K562 (cell line): ENCODE results near the gene ASPG. TPM values are rescaled to one million over a fixed set of nuclear protein-coding genes. Genes with fewer than 3 reads are reported as not detected.

Experiments
- ATAC-seq: fragments of 200-7000 bp; cut with Tn5 transposase; 3 replicates; pipeline ENCODE4 v1.9.1; 2020; ENCODE audit warnings: moderate library complexity
- BruUV-seq: library from RNA; stranded (reverse); fragments of 400-500 nt; replicated peaks from 2 replicates; lab custom pipeline; 2021; lab: Mats Ljungman, UMichigan
- CTCF ChIA-PET: fragments of 300-600 bp; formaldehyde crosslinking; extraction: SDS; loops from one replicate; lab custom pipeline; 2021; ENCODE audit warnings: low intra/inter-chr PET ratio; lab: Yijun Ruan, JAX
- POLR2A ChIA-PET: fragments of 300-600, 350-650 bp; sonication (Branson Sonifier 250); formaldehyde crosslinking; extraction: SDS; loops from one replicate; lab custom pipeline; 2021; ENCODE audit warnings: antibody characterized with exemption, inconsistent platforms; lab: Yijun Ruan, JAX
- DNase-seq, 4 experiments: peaks; one replicate each; pipeline versions ENCODE4 v3.0.0 to v3.0.0-alpha.2; 2011 to 2018; ENCODE audit warnings: low spot score in 3 of 4, mixed read lengths in 3 of 4; ENCODE audit errors: extremely low read depth in 1 of 4
- FAIRE-seq: peaks from 2 replicates; lab custom pipeline; 2011; peaks lifted over from hg19 to GRCh38; lab: Jason Lieb, UNC
- H2AFZ ChIP-seq: 2 replicates; pipeline ENCODE4 v1.6.0; 2011; ENCODE audit warnings: low read depth, low read length, control low read depth, inconsistent platforms
- H3K27ac ChIP-seq: fragments of 200-600 bp; 3 replicates; pipeline ENCODE4 v1.8.0; 2011; ENCODE audit warnings: low read depth, mild to moderate bottlenecking, control low read depth, inconsistent platforms, low read length, moderate library complexity, mixed read lengths; ENCODE audit errors: extremely low read depth
- H3K27me3 ChIP-seq, 2 experiments: fragments of 300-600 bp in 1 of 2; 2 replicates in 1 of 2; 3 replicates in 1 of 2; pipeline versions ENCODE4 v1.6.0 to v1.8.0; 2011; ENCODE audit warnings: inconsistent platforms in 2 of 2, low read length in 2 of 2, mild to moderate bottlenecking in 1 of 2, mixed read lengths in 1 of 2, moderate library complexity in 1 of 2; ENCODE audit not compliant: control insufficient read depth in 2 of 2, insufficient read depth in 2 of 2
- H3K36me3 ChIP-seq: fragments of 300-600 bp; 3 replicates; pipeline ENCODE4 v1.8.0; 2011; ENCODE audit warnings: mild to moderate bottlenecking, low read length, inconsistent platforms; ENCODE audit not compliant: control insufficient read depth, insufficient read depth
- H3K4me1 ChIP-seq, 2 experiments: fragments of 200-600 bp in 1 of 2; replicated peaks in 1 of 2; 2 replicates in 1 of 2; 3 replicates in 1 of 2; pipeline versions ENCODE4 v1.5.1 to v1.8.0; 2011; ENCODE audit warnings: inconsistent platforms in 2 of 2, low read length in 2 of 2, mild to moderate bottlenecking in 1 of 2, mixed read lengths in 1 of 2, moderate library complexity in 1 of 2; ENCODE audit not compliant: control insufficient read depth in 2 of 2, insufficient read depth in 2 of 2
- H3K4me2 ChIP-seq: 2 replicates; pipeline ENCODE4 v1.6.1; 2011; ENCODE audit warnings: low read length, control low read depth, inconsistent platforms, mixed read lengths; ENCODE audit not compliant: insufficient read depth
- H3K4me3 ChIP-seq: fragments of 200-600 bp; sonication (generic), shearing (Covaris generic); 2 replicates; pipeline ENCODE4 v1.5.1; 2016; ENCODE audit warnings: control low read depth, inconsistent platforms
- H3K79me2 ChIP-seq: fragments of 200-600 bp; 3 replicates; pipeline ENCODE4 v1.8.0; 2011; ENCODE audit warnings: low read length, inconsistent platforms; ENCODE audit not compliant: control insufficient read depth, insufficient read depth
- H3K9ac ChIP-seq, 2 experiments: 2 replicates each; pipeline versions ENCODE4 v1.6.0 to v1.6.1; 2011; ENCODE audit warnings: low read depth in 2 of 2, low read length in 2 of 2, control low read depth in 1 of 2, inconsistent platforms in 1 of 2, mild to moderate bottlenecking in 1 of 2, mixed read lengths in 1 of 2; ENCODE audit not compliant: insufficient read depth in 1 of 2
- H3K9me1 ChIP-seq: one replicate; pipeline ENCODE4 v1.6.0; 2011; ENCODE audit warnings: inconsistent platforms, mild to moderate bottlenecking, low read length, moderate library complexity; ENCODE audit not compliant: control insufficient read depth, insufficient read depth
- H3K9me3 ChIP-seq: replicated peaks from 2 replicates; pipeline ENCODE4 v1.5.1; 2011; ENCODE audit warnings: low read depth, low read length, inconsistent platforms; ENCODE audit not compliant: control insufficient read depth, insufficient read depth
- H4K20me1 ChIP-seq: replicated peaks from 2 replicates; pipeline ENCODE4 v1.6.1; 2011; ENCODE audit warnings: low read length, inconsistent platforms, mixed read lengths; ENCODE audit not compliant: control insufficient read depth, insufficient read depth
- BRD9 ChIP-seq: fragments of 450-650 bp; IDR thresholded peaks from 2 replicates; pipeline ENCODE4 v1.6.1; 2018; ENCODE audit warnings: low read depth; ENCODE audit not compliant: partially characterized antibody
- NEUROD1 ChIP-seq: fragments of 150-350 bp; IDR thresholded peaks from 2 replicates; pipeline ENCODE4 v1.6.1; 2014; ENCODE audit warnings: borderline replicate concordance, low read length, low read depth; ENCODE audit not compliant: partially characterized antibody
- WHSC1 ChIP-seq: IDR thresholded peaks from one replicate; pipeline ENCODE4 v1.6.1; 2012; ENCODE audit warnings: low read length, control low read depth, inconsistent platforms
- ZNF347 ChIP-seq: fragments of 450-650 bp; formaldehyde crosslinking; IDR thresholded peaks from 2 replicates; pipeline ENCODE4 v1.4.0; 2020; ENCODE audit warnings: low read depth, mild to moderate bottlenecking, moderate library complexity
- ZNF77 ChIP-seq: fragments of 250-450 bp; sonication (Bioruptor Pico); IDR thresholded peaks from 2 replicates; pipeline ENCODE4 v1.5.0; 2020
- WGBS: fragments of 100-300 bp; shearing (Covaris generic); methylation state at CpG from one replicate; pipeline ENCODE4 v1.1.6; 2016; ENCODE audit warnings: low coverage, mixed read lengths; ENCODE audit not compliant: insufficient coverage; ENCODE audit errors: missing lambda C conversion rate; 5-methylcytosine and 5-hydroxymethylcytosine counted together
- in situ Hi-C: fragments of 300-500 bp; cut with MboI; formaldehyde crosslinking; loops from 4 replicates; pipeline ENCODE4 v1.15.0; 2018; ENCODE audit warnings: inconsistent platforms, mixed read lengths
- intact Hi-C: fragments of 100-400 bp; cut with micrococcal nuclease; formaldehyde crosslinking; loops from 2 replicates; pipeline ENCODE4 v1.14.2; 2022
- polyA plus RNA-seq, 8 experiments: library from polyadenylated mRNA; depleted of rRNA in 4 of 8; stranded (reverse) in 5 of 8; unstranded in 3 of 8; fragments of >200 nt; fragmentation: Nextera tagmentation in 2 of 8; fragmentation: Illumina TruSeq in 1 of 8; extraction: Ambion mirVana in 2 of 8; extraction: Trizol in 1 of 8; gene quantifications; 2 replicates each; pipeline versions ENCODE4 v1.2.1 to v1.2.3, GENCODE V29; 2011 to 2014; ENCODE audit warnings: inconsistent platforms in 1 of 8, missing spikeins in 1 of 8
- total RNA-seq, 7 experiments: library from RNA; depleted of rRNA in 6 of 7; stranded (reverse); fragments of >200 nt in 6 of 7; fragmentation: Illumina TruSeq in 2 of 7; extraction: Trizol in 2 of 7; gene quantifications; 2 replicates each; pipeline versions ENCODE4 v1.2.1 to v1.2.3, GENCODE V29; 2011 to 2021; ENCODE audit warnings: low replicate concordance in 1 of 7
- TF ChIP-seq, protein P1 (sequence below): fragments of 250-450 bp; sonication (Bioruptor Pico); IDR thresholded peaks from 2 replicates; pipeline ENCODE4 v1.5.0; 2022; ENCODE audit warnings: mild to moderate bottlenecking

The ASPG gene
- total and polyA plus RNA-seq, 9 of the 15 experiments (the other 6 are each of a cell fraction or from before 2014, with no cell fraction given), result 0.18 TPM; not detected in 8

DNA sequence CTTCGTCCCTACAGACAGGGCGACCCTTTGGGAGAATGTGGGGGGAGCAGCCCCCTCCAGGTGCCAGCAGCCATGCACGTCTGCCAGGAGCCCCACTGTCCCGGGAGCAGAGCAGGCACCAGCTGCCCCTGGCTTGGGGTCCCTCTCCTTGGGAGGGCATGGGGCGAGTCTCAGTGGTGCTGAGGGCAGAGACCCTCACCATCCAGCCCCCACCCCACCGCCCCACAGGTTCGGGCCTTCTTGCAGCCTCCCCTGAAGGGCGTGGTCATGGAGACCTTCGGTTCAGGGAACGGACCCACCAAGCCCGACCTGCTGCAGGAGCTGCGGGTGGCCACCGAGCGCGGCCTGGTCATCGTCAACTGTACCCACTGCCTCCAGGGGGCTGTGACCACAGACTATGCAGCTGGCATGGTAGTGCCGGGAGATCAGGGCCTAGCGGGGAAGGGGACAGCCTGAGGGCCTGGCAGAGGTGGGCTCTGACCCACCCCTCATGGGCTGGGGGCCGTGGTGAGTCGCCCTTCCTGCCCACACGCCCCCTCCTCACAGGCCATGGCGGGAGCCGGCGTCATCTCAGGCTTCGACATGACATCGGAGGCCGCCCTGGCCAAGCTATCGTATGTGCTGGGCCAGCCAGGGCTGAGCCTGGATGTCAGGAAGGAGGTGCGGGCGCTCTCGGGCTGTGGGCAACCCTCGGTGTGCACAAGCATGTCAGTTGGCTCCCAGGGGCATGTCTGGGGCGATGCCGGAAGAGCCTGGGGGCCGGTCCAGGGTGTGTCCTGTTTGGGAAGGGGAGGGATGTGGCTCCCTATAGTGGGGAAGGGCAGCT lies 18.8 kb downstream of the ASPG start:
- no peak overlapping the region for H2AFZ ChIP-seq
- H3K9me3 ChIP-seq, result no peaks in the 10 kb centered on the region
- H3K27ac ChIP-seq, result no peak overlapping the region
- H3K4me2 ChIP-seq, result no peak overlapping the region
- FAIRE-seq, result no peak
- POLR2A ChIA-PET, result no interaction called here
- BruUV-seq, result no TSS peak
- no peak for ATAC-seq
- intact Hi-C loops, result no loop called here
- H3K79me2 ChIP-seq, result no peaks in the 10 kb centered on the region
- WGBS, result 8% methylated on average over 10 of the region's 35 CpGs
- peaks cover 0 to 24% of the 10 kb centered on the region in 2 experiments; a peak in 2 of 5 replicates for H3K4me1 ChIP-seq
- H3K36me3 ChIP-seq, result no peaks in the 10 kb centered on the region
- H3K27me3 ChIP-seq, result peaks cover 0 to 25% of the 10 kb centered on the region in 2 experiments; a peak in 1 of 5 replicates
- no peak overlapping the region for H3K9ac ChIP-seq
- no peak for DNase-seq
- in situ Hi-C loops, result no loop called here
- CTCF ChIA-PET, result no interaction called here
- H3K9me1 ChIP-seq, result no peaks in the 10 kb centered on the region
- no peak overlapping the region for H3K4me3 ChIP-seq
- H4K20me1 ChIP-seq, result no peaks in the 10 kb centered on the region
- no peak for TF ChIP-seq WHSC1
- no peak for TF ChIP-seq NEUROD1
- TF ChIP-seq, protein P1, sequence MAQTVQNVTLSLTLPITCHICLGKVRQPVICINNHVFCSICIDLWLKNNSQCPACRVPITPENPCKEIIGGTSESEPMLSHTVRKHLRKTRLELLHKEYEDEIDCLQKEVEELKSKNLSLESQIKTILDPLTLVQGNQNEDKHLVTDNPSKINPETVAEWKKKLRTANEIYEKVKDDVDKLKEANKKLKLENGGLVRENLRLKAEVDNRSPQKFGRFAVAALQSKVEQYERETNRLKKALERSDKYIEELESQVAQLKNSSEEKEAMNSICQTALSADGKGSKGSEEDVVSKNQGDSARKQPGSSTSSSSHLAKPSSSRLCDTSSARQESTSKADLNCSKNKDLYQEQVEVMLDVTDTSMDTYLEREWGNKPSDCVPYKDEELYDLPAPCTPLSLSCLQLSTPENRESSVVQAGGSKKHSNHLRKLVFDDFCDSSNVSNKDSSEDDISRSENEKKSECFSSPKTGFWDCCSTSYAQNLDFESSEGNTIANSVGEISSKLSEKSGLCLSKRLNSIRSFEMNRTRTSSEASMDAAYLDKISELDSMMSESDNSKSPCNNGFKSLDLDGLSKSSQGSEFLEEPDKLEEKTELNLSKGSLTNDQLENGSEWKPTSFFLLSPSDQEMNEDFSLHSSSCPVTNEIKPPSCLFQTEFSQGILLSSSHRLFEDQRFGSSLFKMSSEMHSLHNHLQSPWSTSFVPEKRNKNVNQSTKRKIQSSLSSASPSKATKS, result no peak
- TF ChIP-seq BRD9, result no peak
- no peak for TF ChIP-seq ZNF77 (CRISPR knock-in tag)
- TF ChIP-seq ZNF347 (CRISPR knock-in tag), result no peak
